GM23338 (cell line): ENCODE data around the gene TP53BP2. TPM values are rescaled to one million over a fixed set of nuclear protein-coding genes. Genes with fewer than 3 reads are reported as not detected.

Source experiments
- ATAC-seq: fragments of 200-7000 bp; cut with Tn5 transposase; 3 replicates; pipeline ENCODE4 v1.9.1; 2020
- DNase-seq: peaks from one replicate; pipeline ENCODE4 v3.0.0-alpha.2; 2015; ENCODE audit warnings: low spot score
- H2AFZ ChIP-seq: fragments of 200-600 bp; sonication (generic); 2 replicates; pipeline ENCODE4 v1.8.0; 2016; ENCODE audit warnings: antibody characterized with exemption, mild to moderate bottlenecking, moderate library complexity
- H3F3A ChIP-seq: fragments of 200-600 bp; sonication (generic); replicated peaks from 2 replicates; pipeline ENCODE4 v1.8.0; 2017; ENCODE audit warnings: antibody characterized with exemption, mixed run types, low read depth
- H3K27ac ChIP-seq: fragments of 200-600 bp; sonication (generic); 2 replicates; pipeline ENCODE4 v1.6.1; 2016; ENCODE audit warnings: low read depth
- H3K27me3 ChIP-seq: fragments of 200-600 bp; sonication (generic); 2 replicates; pipeline ENCODE4 v1.8.0; 2016; ENCODE audit warnings: mild to moderate bottlenecking, mixed run types, moderate library complexity; ENCODE audit not compliant: insufficient read depth
- H3K36me3 ChIP-seq: fragments of 200-600 bp; sonication (generic); 2 replicates; pipeline ENCODE4 v1.8.0; 2016; ENCODE audit warnings: mild to moderate bottlenecking; ENCODE audit not compliant: insufficient read depth
- H3K4me1 ChIP-seq: fragments of 200-600 bp; sonication (generic); 2 replicates; pipeline ENCODE4 v1.8.0; 2016; ENCODE audit warnings: mild to moderate bottlenecking, moderate library complexity; ENCODE audit not compliant: insufficient read depth
- H3K4me2 ChIP-seq: fragments of 200-600 bp; sonication (generic); 2 replicates; pipeline ENCODE4 v1.7.1; 2017; ENCODE audit warnings: mixed run types
- H3K4me3 ChIP-seq: fragments of 200-600 bp; sonication (generic); 2 replicates; pipeline ENCODE4 v1.6.1; 2016; ENCODE audit warnings: mixed run types
- H3K79me2 ChIP-seq: fragments of 200-600 bp; sonication (generic); replicated peaks from 2 replicates; pipeline ENCODE4 v1.8.0; 2017; ENCODE audit warnings: mild to moderate bottlenecking; ENCODE audit not compliant: insufficient read depth
- H3K9me2 ChIP-seq: fragments of 200-600 bp; sonication (generic); 2 replicates; pipeline ENCODE4 v1.8.0; 2017; ENCODE audit not compliant: insufficient read depth
- H4K20me1 ChIP-seq: fragments of 200-600 bp; sonication (generic); replicated peaks from 2 replicates; pipeline ENCODE4 v1.8.0; 2017; ENCODE audit warnings: mild to moderate bottlenecking; ENCODE audit not compliant: insufficient read depth
- H3K27ac Mint-ChIP-seq: 2 replicates; pipeline ENCODE4 v1.8.0; 2020; ENCODE audit warnings: inconsistent platforms, mild to moderate bottlenecking, moderate library complexity, mixed read lengths
- H3K27me3 Mint-ChIP-seq: 3 replicates; pipeline ENCODE4 v1.8.0; 2022; ENCODE audit warnings: low read depth, mild to moderate bottlenecking, moderate library complexity, mixed read lengths, inconsistent platforms; ENCODE audit not compliant: insufficient read depth, poor library complexity
- H3K36me3 Mint-ChIP-seq: 3 replicates; pipeline ENCODE4 v1.8.0; 2021; ENCODE audit warnings: low read depth, mild to moderate bottlenecking, inconsistent platforms, moderate library complexity, mixed read lengths
- H3K4me1 Mint-ChIP-seq: 3 replicates; pipeline ENCODE4 v1.8.0; 2020; ENCODE audit warnings: mild to moderate bottlenecking, inconsistent platforms, mixed read lengths
- H3K4me3 Mint-ChIP-seq: 3 replicates; pipeline ENCODE4 v1.8.0; 2021; ENCODE audit warnings: moderate library complexity, mild to moderate bottlenecking, inconsistent platforms, mixed read lengths
- H3K9me3 Mint-ChIP-seq: 3 replicates; pipeline ENCODE4 v1.8.0; 2020; ENCODE audit warnings: moderate library complexity, mild to moderate bottlenecking, inconsistent platforms, mixed read lengths
- CREB1 ChIP-seq: fragments of 250-450 bp; sonication (Bioruptor Pico); IDR thresholded peaks from 2 replicates; pipeline ENCODE4 v1.5.0; 2020; ENCODE audit warnings: low read depth, mild to moderate bottlenecking, moderate library complexity
- JUNB ChIP-seq: IDR thresholded peaks from one replicate; pipeline ENCODE4 v1.6.1; 2016; ENCODE audit warnings: antibody characterized with exemption; ENCODE audit not compliant: unreplicated experiment
- POLR2AphosphoS5 ChIP-seq: IDR thresholded peaks from 2 replicates; pipeline ENCODE4 v1.6.1; 2016; ENCODE audit warnings: antibody characterized with exemption, low read depth
- STAT1 ChIP-seq: IDR thresholded peaks from one replicate; pipeline ENCODE4 v1.6.1; 2016; ENCODE audit warnings: antibody characterized with exemption; ENCODE audit not compliant: unreplicated experiment
- ZNF114 ChIP-seq: fragments of 250-450 bp; sonication (Bioruptor Pico); IDR thresholded peaks from 2 replicates; pipeline ENCODE4 v1.5.0; 2020; ENCODE audit warnings: mild to moderate bottlenecking, moderate library complexity
- polyA plus RNA-seq: library from polyadenylated mRNA; unstranded; fragments of >200 nt; fragmentation: Nextera tagmentation; extraction: Ambion mirVana; gene quantifications from 2 replicates; pipeline ENCODE4 v1.2.1, GENCODE V29; 2016
- total RNA-seq: library from RNA; depleted of rRNA; stranded (reverse); fragments of >200 nt; shearing (Covaris generic); gene quantifications from 2 replicates; pipeline ENCODE4 v1.2.3, GENCODE V29; 2014
- TF ChIP-seq, protein P1 (sequence below): IDR thresholded peaks from one replicate; pipeline ENCODE4 v1.6.1; 2018; ENCODE audit warnings: antibody characterized with exemption; ENCODE audit not compliant: unreplicated experiment
- TF ChIP-seq, protein P2 (sequence below), 2 experiments: fragments of 200-600 bp in 1 of 2; sonication (generic) in 1 of 2; conservative IDR thresholded peaks; 2 replicates each; pipeline versions ENCODE4 v1.5.1 to v1.6.1; 2016 to 2017; ENCODE audit warnings: antibody characterized with exemption in 2 of 2, low read depth in 2 of 2, mild to moderate bottlenecking in 2 of 2, moderate library complexity in 1 of 2

Gene TP53BP2
- total and polyA plus RNA-seq, 2 experiments from 2014 or later, result 10.1 to 32.9 TPM

DNA sequence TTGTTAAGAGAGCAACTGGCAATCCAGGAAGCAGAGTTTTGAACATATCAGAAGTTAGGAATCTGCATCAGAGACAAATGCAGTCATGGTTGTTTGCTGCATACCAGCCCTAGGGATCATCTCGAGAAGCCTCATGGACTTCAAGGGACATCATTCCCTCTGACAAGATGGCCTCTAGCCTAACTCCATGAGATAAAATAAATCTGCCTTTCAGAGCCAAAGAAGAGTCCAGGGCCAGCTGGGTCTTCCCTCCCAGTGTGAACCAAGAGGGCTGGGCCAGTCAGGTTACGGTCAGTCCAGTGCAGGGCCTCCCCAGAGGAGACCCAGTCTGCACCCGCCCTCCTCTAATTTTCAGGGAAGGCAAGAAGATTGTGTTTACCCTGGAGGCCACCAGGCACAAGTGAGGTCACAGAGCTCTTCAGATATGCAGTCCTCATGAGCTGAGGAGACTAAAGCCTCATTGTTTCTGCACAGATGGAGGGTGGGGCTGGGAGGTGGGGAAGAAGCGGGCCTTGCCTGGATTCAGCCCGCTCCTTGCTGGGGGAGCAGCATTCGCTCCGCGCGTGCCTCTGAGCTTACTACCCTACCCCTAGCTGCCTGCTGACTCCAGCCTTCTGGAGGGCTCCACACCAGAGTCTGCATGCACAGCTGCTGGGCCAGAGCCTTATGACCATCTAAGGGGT lies 80.6 kb downstream of the TP53BP2 start:
- Mint-ChIP-seq H3K27me3 (peaks cover 11% of the 10 kb centered on the region), H3K9me3 (peaks cover 7% of the 10 kb centered on the region), H3K36me3 (peaks cover 16% of the 10 kb centered on the region), H3K4me1 (no peaks in the 10 kb centered on the region), H3K4me3 (no peak overlapping the region), H3K27ac (no peak overlapping the region)
- Histone ChIP-seq H3K36me3 (no peaks in the 10 kb centered on the region), H3K4me1 (no peaks in the 10 kb centered on the region), H3K9me2 (no peaks in the 10 kb centered on the region), H3K4me2 (no peak overlapping the region), H3K4me3 (no peak overlapping the region), H3K27me3 (no peaks in the 10 kb centered on the region), H3K79me2 (no peaks in the 10 kb centered on the region), H3K27ac (no peak overlapping the region), H3F3A (no peaks in the 10 kb centered on the region), H4K20me1 (no peaks in the 10 kb centered on the region), H2AFZ (no peak overlapping the region)
- no peak for TF ChIP-seq JUNB
- TF ChIP-seq, protein P1, sequence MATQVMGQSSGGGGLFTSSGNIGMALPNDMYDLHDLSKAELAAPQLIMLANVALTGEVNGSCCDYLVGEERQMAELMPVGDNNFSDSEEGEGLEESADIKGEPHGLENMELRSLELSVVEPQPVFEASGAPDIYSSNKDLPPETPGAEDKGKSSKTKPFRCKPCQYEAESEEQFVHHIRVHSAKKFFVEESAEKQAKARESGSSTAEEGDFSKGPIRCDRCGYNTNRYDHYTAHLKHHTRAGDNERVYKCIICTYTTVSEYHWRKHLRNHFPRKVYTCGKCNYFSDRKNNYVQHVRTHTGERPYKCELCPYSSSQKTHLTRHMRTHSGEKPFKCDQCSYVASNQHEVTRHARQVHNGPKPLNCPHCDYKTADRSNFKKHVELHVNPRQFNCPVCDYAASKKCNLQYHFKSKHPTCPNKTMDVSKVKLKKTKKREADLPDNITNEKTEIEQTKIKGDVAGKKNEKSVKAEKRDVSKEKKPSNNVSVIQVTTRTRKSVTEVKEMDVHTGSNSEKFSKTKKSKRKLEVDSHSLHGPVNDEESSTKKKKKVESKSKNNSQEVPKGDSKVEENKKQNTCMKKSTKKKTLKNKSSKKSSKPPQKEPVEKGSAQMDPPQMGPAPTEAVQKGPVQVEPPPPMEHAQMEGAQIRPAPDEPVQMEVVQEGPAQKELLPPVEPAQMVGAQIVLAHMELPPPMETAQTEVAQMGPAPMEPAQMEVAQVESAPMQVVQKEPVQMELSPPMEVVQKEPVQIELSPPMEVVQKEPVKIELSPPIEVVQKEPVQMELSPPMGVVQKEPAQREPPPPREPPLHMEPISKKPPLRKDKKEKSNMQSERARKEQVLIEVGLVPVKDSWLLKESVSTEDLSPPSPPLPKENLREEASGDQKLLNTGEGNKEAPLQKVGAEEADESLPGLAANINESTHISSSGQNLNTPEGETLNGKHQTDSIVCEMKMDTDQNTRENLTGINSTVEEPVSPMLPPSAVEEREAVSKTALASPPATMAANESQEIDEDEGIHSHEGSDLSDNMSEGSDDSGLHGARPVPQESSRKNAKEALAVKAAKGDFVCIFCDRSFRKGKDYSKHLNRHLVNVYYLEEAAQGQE, result no peak
- no peak for TF ChIP-seq ZNF114
- TF ChIP-seq CREB1, result no peak
- TF ChIP-seq POLR2AphosphoS5, result no peak
- TF ChIP-seq STAT1, result no peak
- ATAC-seq, result peak; percentile 66
- DNase-seq, result no peak

DNA sequence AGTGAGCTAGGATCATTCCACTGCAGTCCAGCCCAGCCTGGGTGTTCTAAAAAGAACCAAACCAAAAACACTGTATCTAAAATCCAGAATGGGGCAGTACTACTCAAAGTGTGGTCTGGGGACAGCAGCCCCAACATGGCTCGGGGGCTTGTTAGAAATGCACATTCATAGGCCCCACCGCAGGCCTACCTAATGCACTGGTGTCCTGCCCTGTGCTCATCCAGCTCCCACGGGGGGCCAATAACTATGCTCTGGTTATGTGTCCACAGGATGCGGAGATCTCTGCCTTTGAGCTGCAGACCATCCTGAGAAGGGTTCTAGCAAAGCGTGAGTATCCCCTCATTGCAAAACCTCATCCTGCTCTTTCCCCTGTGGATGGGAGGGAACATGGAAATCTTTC lies 81.9 kb downstream of the TP53BP2 start:
- no peaks in the 10 kb centered on the region for H4K20me1 ChIP-seq
- H3K27me3 Mint-ChIP-seq, result peaks cover 10% of the 10 kb centered on the region
- no peak overlapping the region for H3K4me2 ChIP-seq
- no peak overlapping the region for H3K4me3 Mint-ChIP-seq
- no peak overlapping the region for H3K27ac Mint-ChIP-seq
- H3K4me1 Mint-ChIP-seq, result peaks cover 3% of the 10 kb centered on the region; the same call in 1 of the 3 replicates
- no peak overlapping the region for H3K27ac ChIP-seq
- H3K79me2 ChIP-seq, result no peaks in the 10 kb centered on the region
- no peak overlapping the region for H3K4me3 ChIP-seq
- no peaks in the 10 kb centered on the region for H3K36me3 ChIP-seq
- DNase-seq (no peak), ATAC-seq (no peak)
- H3K27me3 ChIP-seq, result no peaks in the 10 kb centered on the region
- no peaks in the 10 kb centered on the region for H3F3A ChIP-seq
- H3K36me3 Mint-ChIP-seq, result peaks cover 3% of the 10 kb centered on the region
- no peaks in the 10 kb centered on the region; the same call in 1 of the 2 replicates for H3K9me2 ChIP-seq
- no peak overlapping the region for H2AFZ ChIP-seq
- peaks cover 2% of the 10 kb centered on the region for H3K9me3 Mint-ChIP-seq
- no peaks in the 10 kb centered on the region for H3K4me1 ChIP-seq
- TF ChIP-seq, protein P1, result no peak
- TF ChIP-seq JUNB, result no peak
- TF ChIP-seq, protein P2, sequence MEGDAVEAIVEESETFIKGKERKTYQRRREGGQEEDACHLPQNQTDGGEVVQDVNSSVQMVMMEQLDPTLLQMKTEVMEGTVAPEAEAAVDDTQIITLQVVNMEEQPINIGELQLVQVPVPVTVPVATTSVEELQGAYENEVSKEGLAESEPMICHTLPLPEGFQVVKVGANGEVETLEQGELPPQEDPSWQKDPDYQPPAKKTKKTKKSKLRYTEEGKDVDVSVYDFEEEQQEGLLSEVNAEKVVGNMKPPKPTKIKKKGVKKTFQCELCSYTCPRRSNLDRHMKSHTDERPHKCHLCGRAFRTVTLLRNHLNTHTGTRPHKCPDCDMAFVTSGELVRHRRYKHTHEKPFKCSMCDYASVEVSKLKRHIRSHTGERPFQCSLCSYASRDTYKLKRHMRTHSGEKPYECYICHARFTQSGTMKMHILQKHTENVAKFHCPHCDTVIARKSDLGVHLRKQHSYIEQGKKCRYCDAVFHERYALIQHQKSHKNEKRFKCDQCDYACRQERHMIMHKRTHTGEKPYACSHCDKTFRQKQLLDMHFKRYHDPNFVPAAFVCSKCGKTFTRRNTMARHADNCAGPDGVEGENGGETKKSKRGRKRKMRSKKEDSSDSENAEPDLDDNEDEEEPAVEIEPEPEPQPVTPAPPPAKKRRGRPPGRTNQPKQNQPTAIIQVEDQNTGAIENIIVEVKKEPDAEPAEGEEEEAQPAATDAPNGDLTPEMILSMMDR (conservative IDR thresholded peaks at IDR 0.05; ENCODE audit: low read depth in 2 of 2), result no peak
